Adrenal gland (tissue), 12 donors: ENCODE results near the gene NRXN2. TPM values are rescaled to one million over a fixed set of nuclear protein-coding genes. Genes with fewer than 3 reads are reported as not detected.

Source experiments
- DNase-seq, 7 donors: peaks; one replicate each; pipeline ENCODE4 v3.0.0-alpha.2; 2019 to 2020
- H3K27ac ChIP-seq, 5 donors: fragments of 200-600 bp; sonication (generic) in 4 of 5; 1 replicate in 3 of 5; 2 replicates in 2 of 5; pipeline versions ENCODE4 v1.5.1 to v1.8.0; 2016 to 2020; ENCODE audit warnings: mild to moderate bottlenecking in 1 of 5
- H3K27me3 ChIP-seq: fragments of 200-600 bp; 2 replicates; pipeline ENCODE4 v1.8.0; 2021
- H3K36me3 ChIP-seq, 2 donors: fragments of 200-600 bp; replicated peaks in 1 of 2; 1 replicate in 1 of 2; 2 replicates in 1 of 2; pipeline versions ENCODE4 v1.5.1 to v1.8.0; 2018 to 2022
- H3K4me1 ChIP-seq, 2 donors: fragments of 200-600 bp; replicated peaks in 1 of 2; 1 replicate in 1 of 2; 2 replicates in 1 of 2; pipeline versions ENCODE4 v1.5.1 to v1.8.0; 2018 to 2021
- H3K4me3 ChIP-seq, 4 donors: fragments of 200-600 bp; sonication (generic) in 3 of 4; one replicate each; pipeline ENCODE4 v1.5.1; 2016 to 2018
- H3K9me3 ChIP-seq, 3 donors: fragments of 200-600 bp; sonication (generic) in 1 of 3; replicated peaks in 1 of 3; 1 replicate in 2 of 3; 2 replicates in 1 of 3; pipeline versions ENCODE4 v1.5.1 to v1.8.0; 2016 to 2021
- CTCF ChIP-seq, 6 experiments: fragments of 450-650 bp in 4 of 6; fragments of 200-600 bp in 2 of 6; sonication (generic) in 1 of 6; IDR thresholded peaks; 1 replicate in 5 of 6; 2 replicates in 1 of 6; pipeline versions ENCODE4 v1.5.1 to v1.8.0; 2016 to 2021; ENCODE audit warnings: antibody characterized with exemption in 6 of 6, mild to moderate bottlenecking in 2 of 6, moderate library complexity in 1 of 6
- POLR2A ChIP-seq, 2 donors: fragments of 450-650 bp; IDR thresholded peaks; one replicate each; pipeline ENCODE4 v1.6.1; 2017; ENCODE audit warnings: antibody characterized with exemption in 2 of 2, mild to moderate bottlenecking in 2 of 2, moderate library complexity in 1 of 2
- WGBS, 4 donors: extraction: QIAGEN DNeasy Blood & Tissue Kit in 2 of 4; methylation state at CpG; one replicate each; pipeline versions ENCODE4 v1.1.5 to v1.1.7; 2013 to 2017; 5-methylcytosine and 5-hydroxymethylcytosine counted together
- intact Hi-C, 2 donors: fragments of 100-400 bp; cut with DNase I; formaldehyde crosslinking; loops; one replicate each; pipeline versions ENCODE4 v1.14.1 to v1.15.0; 2022 to 2023
- polyA plus RNA-seq, 3 donors: library from polyadenylated mRNA; stranded (reverse); fragments of 200-250 nt in 2 of 3; fragments of 350-450 nt in 1 of 3; fragmentation: Illumina TruSeq in 1 of 3; extraction: RNeasy Lipid Tissue Mini Kit (QIAGEN cat#74804) in 1 of 3; gene quantifications; one replicate each; pipeline ENCODE4 v1.2.3, GENCODE V29; 2013 to 2014
- total RNA-seq, 9 donors: library from RNA; depleted of rRNA in 4 of 9; stranded (reverse); fragments of >200 nt in 4 of 9; fragments of 120-200 nt in 1 of 9; fragmentation: NEBNext Ultra II Directional in 1 of 9; extraction: Animal tissue kit (Norgen Biotek cat#: 25700) in 1 of 9; gene quantifications; one replicate each; pipeline versions ENCODE4 v1.1.0 to v1.2.4, GENCODE V29; 2013 to 2023
- donor health status: healthy with polysubstance abuse.
- donor health status: Bipolar disorder and iron deficiency.
- donor health status: DM: yes; HTN: yes; CAD: no.
- donor health status: DM: no; HTN: no; CAD: no.
- donor health status: DM: no; HTN: no; CAD: no.
- donor health status: DM: yes; HTN: yes; CAD: no.

The NRXN2 gene
- total and polyA plus RNA-seq, 12 donors, result 1.7 to 17.1 (median 4.9) TPM

DNA sequence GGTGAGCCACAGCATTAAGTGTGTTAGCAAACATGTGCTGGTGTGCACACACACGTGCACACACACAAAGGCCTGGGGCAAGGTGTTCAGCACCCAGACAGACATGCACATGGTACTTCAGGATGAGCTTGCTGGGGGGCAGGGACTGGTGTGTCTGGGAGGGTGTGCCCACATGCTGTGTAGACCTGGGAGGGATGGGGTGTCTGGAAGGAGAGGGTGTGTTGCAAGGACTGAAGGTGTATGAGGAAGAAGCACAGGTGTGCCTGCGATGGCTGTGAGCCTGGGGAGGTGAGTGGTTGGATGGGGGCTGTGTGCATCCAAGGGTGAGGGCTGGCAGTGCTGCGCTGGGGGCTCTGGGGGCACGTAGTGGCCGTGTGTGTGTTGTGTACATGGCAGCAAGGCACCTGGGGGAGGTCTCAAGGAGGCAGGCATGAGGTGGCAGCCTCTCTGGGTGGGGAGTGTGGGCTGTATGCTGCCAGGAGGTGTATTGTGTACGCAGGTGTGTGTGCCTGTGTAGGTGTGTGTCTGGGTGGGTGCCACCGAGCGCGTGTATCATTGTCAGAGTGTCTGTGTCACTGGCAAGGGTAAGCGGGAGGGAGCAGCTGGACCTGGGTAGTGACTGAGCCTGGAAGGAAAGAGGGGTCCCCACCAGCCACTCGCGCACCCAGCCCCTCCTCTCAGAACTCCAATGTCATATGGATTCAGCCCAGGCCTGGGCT, 2.2 kb downstream of the NRXN2 start:
- intact Hi-C loops, result loop anchor here in 1 of 2 donors (5.0 kb wide), 1 partner anchor 33 kb away; no protein-coding TSS in a partner anchor
- TF ChIP-seq POLR2A (IDR thresholded peaks at IDR 0.05) (no peak), CTCF (IDR thresholded peaks at IDR 0.05) (no peak)
- Histone ChIP-seq H3K36me3 (no peaks in the 10 kb centered on the region), H3K4me3 (no peak overlapping the region), H3K4me1 (peaks cover 3 to 6% of the 10 kb centered on the region in 2 donors), H3K27me3 (peaks cover 23% of the 10 kb centered on the region), H3K9me3 (no peaks in the 10 kb centered on the region), H3K27ac (no peak overlapping the region)
- peak in 1 of 7 donors; percentile 13 for DNase-seq
- WGBS, 4 donors, result 74 to 80% (median 75%) methylated on average over 11 to 12 of the region's 12 CpGs

DNA sequence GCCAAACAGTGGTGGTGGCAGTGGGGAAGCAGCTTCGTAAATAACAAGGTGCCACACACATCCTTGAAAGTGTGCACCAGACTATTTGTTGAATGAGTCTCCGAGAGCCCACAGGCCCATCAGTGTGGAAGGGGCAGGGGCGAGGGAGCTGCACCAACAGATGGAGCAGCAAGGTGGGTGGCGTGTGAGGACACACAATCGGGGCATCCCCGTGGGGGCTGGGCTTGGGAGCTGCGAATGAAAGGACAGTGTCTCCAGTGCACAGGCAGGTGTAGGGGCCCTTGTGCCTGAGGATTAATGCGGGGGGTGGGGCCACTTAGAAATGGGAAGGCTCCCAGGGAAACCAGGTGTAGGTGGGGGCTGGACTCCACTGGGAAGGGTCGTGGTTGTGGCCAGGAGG, 2.8 kb downstream of the NRXN2 start:
- H3K9me3 ChIP-seq, result no peaks in the 10 kb centered on the region
- no peak overlapping the region for H3K4me3 ChIP-seq
- H3K27ac ChIP-seq, result no peak overlapping the region
- H3K36me3 ChIP-seq, result no peaks in the 10 kb centered on the region
- 55 to 67% (median 62%) methylated on average over 8 to 9 of the region's 9 CpGs for WGBS, 4 donors
- TF ChIP-seq CTCF (IDR thresholded peaks at IDR 0.05), result no peak
- no peak for TF ChIP-seq POLR2A (IDR thresholded peaks at IDR 0.05)
- H3K27me3 ChIP-seq, result peaks cover 30% of the 10 kb centered on the region
- DNase-seq, result no peak
- peaks cover 3 to 6% of the 10 kb centered on the region in 2 donors for H3K4me1 ChIP-seq
- intact Hi-C loops, result loop anchor here in 1 of 2 donors (5.0 kb wide), 1 partner anchor 33 kb away; no protein-coding TSS in a partner anchor

DNA sequence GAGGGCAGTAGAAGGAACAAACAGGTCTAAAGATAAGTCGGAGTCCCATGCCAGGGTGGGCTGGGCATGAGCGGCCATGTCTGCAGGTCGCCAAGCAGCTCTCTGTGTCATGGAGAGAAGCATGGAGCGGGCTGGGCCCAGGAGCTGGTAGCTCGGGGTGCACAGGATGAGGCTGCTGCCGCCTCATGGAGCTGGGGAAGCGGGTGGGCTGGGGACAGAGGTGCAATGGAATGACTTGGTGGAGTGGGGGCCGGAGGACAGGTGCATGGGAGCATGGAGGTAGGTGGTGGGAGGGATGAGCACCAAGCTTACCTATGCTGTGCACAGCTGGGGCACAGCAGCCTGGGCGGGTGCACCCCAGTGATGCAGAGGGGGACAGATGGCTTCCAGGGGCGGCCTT, 3.6 kb downstream of the NRXN2 start:
- no peak for TF ChIP-seq CTCF (IDR thresholded peaks at IDR 0.05)
- no peak for TF ChIP-seq POLR2A (IDR thresholded peaks at IDR 0.05)
- intact Hi-C loops, result no loop called here
- H3K4me1 ChIP-seq, result peaks cover 3 to 6% of the 10 kb centered on the region in 2 donors
- 80 to 90% (median 83%) methylated on average over 9 to 10 of the region's 10 CpGs for WGBS, 4 donors
- H3K27ac ChIP-seq, result no peak overlapping the region
- no peaks in the 10 kb centered on the region for H3K36me3 ChIP-seq
- no peaks in the 10 kb centered on the region for H3K9me3 ChIP-seq
- DNase-seq, result no peak
- H3K27me3 ChIP-seq, result peaks cover 37% of the 10 kb centered on the region
- H3K4me3 ChIP-seq, result no peak overlapping the region

- 55 to 62% (median 59%) methylated on average over 4 of the region's 4 CpGs for WGBS, 4 donors
- no peak for DNase-seq
- peaks cover 44% of the 10 kb centered on the region for H3K27me3 ChIP-seq
These were observed 4.2 kb downstream of the NRXN2 start for GRCh38 chr11:64718780-64719124.

More at GRCh38 chr11:64718780-64719124, 4.2 kb downstream of the NRXN2 start:
- peaks cover 3 to 6% of the 10 kb centered on the region in 2 donors for H3K4me1 ChIP-seq
- intact Hi-C loops, result no loop called here
- TF ChIP-seq POLR2A (IDR thresholded peaks at IDR 0.05), result no peak
- TF ChIP-seq CTCF (IDR thresholded peaks at IDR 0.05), result no peak
- no peak overlapping the region for H3K27ac ChIP-seq
- H3K4me3 ChIP-seq, result no peak overlapping the region
- H3K9me3 ChIP-seq, result no peaks in the 10 kb centered on the region
- H3K36me3 ChIP-seq, result no peaks in the 10 kb centered on the region
